Measurements from ENCODE around the gene VAPA.

The VAPA gene

DNA sequence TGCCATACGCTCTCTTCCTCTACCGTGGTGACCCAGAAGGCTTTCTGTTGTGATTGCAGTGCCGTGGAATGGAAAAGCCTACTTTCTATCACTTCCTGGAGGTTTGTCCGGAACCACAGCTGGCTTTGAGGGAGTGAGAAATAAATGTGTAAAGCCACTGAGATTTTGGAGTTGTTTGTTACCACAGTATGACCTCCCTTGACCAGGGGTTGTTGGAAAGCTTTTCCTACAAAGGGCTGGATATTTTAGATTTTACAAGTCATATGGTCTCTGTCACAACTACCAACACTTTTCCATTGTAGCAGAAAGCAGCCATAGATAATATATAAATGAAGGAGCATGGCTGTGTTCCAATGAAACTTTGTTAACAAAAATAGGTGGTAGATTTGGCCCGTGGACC, 70.3 kb downstream of the VAPA start:
- no peak for DNase-seq

DNA sequence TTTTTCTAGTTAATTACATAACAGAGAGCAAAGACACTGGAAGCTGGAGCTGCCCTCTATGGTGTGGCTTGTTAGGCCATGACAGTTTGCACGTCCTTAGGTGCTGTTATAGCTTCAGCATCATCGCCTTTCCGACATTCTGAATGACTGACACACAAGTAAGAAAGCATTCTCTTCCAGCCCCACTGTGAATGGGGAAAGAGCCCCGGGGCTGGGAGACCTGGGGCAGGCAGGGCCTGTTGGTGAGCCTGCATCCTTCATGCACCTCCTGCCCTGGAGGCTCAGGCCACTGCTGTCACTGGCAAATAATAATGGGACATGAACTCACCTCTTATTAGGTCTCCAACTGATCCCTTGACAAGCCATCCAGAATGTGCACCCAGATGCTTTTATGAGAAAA, 71.8 kb downstream of the VAPA start:
- no peak for DNase-seq

DNA sequence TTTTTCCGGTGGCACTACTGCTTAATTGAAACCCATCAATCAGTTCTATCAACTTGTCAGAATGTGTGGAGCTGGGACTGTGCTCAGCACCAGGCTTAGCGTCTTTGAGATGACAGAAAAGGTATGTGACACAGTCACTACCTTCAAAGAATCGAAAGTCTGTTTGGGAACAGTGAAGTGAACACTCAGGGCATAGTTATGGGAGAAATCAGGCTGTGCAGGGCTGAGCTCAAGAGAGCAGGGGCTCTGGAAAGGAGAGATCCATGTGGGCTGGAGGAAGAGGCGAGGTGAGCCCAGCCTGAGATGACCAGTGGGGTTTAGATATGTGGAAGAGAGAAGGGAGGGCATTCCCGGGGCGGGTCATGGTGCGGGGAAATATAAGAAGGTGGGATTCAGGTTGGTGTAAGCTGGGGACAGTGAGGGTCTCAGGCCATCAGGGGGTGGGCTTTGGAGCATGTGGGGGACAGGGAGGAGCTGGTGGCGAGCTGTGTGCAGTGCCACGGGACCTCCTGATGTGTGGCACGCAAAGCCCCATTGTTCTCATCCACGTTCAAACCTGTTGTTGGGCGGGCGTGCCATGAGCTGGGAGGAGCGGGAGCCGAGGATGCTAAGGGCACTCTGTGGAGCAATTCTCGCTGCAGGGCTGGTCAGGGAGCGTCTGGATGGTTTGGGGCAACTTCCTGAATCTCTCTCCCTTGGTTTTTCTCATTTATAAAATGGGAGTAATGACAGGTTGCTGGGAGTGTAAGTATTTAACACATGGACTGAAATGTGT, 72.5 kb downstream of the VAPA start:
- no peak for DNase-seq

DNA sequence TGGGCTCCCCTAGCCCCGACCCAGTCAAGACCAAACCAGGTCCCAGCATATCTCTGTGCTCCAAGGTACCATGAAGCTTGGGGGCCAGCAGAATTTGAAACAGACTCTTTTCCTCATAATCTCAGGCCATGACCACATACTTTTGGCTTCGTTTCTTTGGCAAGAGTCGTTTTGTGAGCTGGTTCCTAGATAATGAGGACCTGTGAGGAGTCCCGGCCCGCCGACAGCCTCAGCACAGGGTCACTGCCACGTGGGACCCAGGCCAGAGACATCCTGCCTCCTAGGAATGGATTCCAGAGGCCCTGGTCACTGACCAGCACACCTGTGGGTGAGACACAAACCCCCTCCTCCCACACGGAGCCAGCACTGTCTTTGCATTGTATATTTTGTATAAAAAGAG, 73.5 kb downstream of the VAPA start:
- no peak for DNase-seq

DNA sequence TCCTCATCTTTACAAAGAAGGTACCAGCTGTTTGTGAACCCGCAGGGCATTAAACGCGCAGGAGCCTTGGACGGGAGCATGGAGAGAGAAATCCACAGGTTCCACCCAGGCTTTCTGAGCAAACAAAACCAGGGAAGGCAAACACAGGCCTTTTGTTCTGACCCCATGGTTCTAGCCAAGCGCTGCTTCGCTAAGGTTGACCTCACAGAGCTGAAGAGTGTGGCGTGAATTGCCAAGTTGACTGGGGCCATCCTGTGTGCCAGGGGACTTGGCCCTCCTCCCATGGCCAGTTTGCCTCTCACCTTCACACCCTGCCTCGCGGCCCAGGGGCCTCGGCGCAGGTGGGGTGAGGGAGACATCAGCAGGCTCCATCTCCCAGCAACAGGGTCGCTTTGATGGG, 74.1 kb downstream of the VAPA start:
- no peak for DNase-seq

DNA sequence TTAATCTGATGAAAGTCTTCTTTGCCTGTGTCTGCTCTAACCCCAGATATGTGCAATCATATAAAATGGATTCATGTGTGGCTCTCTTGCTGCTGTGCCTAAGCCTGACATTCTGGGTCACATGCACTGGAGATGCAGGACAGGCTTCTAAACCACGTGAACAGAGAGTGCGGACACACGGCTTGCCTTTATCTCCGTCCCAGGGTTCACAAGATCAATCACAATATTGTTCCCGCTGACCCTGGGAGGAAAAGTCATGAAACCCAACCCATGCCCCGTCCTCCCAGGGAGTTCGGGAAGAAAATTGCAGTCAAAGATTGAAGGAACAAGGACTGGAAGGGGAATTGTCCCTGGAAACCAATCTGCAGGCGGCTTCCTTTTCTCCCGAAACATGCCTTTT, 74.8 kb downstream of the VAPA start:
- no peak for DNase-seq

DNA sequence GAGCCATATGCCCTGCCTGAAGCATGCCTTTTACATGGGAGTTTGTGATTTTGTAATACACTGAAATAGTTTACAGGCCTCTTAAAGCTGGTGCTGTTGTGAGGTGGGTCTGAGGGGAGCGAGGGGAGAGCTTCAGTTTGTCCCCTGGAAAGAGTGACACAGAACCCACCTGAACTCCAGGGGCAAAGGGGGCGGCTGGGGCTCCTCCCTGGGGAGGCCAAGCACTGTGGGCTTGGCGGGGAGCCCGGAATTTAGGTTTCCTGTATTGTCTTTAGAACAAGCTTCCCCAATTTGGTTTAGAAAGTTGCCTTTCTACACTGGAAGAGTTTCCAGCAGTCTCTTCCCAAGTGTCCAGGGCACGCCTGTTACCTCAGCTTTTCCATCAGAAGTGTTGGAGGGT, 75.7 kb downstream of the VAPA start:
- DNase-seq, result no peak

DNA sequence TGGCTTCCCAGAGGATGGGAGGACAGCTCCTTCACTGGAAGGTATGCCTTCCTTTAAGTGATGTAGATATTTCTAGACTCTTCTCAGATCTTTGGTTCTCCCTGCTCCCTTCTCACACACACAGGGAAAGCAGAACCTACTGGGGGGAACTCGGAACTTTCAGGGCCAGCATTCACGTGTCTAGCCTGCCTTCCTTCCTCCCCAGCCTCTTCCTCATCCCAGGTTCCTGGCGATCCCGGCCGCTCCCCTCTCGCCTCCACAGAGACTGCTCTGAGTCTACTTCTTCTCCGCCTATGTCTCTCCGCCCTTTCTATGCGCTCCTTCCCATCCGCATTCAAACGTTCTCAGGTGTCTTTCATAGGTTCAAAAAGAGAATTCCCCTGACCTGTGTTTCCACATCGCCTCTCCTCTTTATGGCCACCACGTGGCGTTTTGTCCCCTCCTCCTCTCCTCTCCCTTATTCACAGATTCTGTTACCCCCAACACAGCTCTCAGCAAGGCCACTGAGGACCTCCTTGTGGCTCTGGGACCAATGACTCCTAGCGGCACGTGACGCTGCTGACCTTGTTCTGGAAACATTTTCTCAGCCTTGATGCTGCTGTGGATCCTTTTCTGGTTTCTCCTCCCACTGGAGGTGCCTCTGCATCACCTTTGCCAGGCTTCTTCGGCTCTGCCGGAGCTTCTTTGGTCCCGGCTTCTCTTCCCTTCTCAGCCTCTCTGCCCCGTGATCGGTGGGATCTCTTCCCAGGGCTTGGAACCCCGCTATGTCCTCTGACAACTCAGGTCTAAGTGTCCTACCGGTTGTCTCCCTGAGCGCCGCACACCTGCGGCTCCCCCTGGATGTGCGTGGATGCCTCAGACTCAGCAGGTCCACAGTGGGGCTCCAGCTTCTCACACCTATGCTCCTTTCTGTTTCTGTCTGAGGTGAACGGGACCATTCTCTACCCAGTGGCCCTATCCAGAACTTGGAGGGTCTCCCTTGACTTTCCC, 77.5 kb downstream of the VAPA start:
- DNase-seq, result no peak

DNA sequence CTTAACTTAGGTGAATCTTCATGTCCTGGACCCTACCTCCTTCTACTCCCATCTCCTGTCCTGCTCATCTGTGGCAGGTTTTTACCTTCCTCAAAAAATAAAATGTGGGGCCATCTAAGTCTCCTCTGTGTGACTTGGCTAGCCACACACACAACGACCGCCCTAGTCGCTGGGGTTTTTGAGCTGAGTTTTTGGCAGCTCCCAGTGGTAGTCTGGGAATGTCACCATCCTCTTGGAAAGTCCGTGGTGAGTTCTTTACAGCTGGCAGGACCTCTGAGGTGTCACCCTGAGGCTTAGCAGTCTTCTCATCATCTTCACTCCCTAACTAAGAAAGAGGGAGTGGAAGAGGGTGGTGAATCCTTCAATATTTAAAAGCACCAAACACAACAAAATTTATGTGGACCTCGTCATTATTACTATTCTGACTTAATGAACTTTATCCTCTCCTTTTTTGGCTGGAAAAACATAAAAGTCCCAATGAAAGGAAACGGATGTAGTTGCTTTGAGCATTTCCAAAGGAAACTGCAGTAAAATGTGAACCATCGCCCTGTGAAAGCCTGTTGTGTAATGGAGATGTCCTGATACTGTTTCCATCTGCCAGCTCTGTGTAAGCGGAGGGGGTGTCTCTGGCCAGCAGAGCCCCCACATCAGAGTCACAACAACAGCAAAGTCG, 78.6 kb downstream of the VAPA start:
- no peak for DNase-seq

DNA sequence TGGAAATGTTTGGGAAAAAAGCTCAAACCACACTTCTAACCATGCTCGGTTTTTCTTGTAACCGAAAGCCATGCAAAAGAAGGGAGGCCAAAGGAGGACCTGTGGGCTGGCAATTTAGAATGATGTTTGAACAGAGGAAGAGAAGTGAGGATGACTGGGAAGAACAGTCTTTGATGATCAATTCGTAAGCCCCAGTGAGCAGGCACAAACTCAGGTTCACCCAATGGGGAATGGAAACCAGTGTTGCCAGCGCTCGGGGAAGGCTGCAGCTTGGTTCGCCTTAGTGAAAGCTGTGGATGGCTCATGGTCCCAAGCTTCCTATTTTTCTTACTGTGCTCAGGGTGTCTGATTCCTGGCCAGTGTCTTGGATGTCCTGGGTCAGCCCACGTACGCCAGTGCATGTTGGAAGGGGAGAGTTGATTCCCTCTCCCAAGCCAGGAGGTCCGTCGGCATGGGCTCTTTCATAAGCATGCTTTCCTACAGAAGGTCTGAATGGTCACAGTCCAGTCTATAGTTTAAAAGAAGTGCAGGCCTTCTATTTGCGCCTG, 79.2 kb downstream of the VAPA start:
- DNase-seq, result no peak

DNA sequence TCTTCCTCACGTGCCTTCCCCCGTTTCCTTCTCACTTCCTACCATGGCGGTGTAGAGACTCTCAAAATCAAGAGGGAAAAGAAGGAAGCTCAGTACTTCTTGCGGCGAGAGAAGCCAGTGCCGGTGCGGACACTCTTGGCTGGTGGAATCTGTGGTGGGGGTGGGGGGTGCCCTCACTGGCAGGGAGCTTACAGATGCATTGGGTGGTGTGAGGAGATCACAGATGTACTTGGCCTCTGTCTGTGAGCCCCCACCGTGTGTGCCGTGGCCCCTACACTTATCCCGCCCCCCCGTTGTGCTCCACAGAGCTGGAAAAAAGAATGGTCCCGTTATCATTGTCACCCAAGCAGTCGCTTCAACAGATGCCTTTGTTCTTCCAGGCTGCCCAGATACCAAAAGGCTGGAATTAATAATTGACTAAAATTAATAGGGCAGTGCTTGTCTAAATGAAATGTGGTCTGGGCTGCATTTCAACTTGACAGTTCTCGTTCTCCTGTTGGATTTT, 79.8 kb downstream of the VAPA start:
- DNase-seq, result no peak

DNA sequence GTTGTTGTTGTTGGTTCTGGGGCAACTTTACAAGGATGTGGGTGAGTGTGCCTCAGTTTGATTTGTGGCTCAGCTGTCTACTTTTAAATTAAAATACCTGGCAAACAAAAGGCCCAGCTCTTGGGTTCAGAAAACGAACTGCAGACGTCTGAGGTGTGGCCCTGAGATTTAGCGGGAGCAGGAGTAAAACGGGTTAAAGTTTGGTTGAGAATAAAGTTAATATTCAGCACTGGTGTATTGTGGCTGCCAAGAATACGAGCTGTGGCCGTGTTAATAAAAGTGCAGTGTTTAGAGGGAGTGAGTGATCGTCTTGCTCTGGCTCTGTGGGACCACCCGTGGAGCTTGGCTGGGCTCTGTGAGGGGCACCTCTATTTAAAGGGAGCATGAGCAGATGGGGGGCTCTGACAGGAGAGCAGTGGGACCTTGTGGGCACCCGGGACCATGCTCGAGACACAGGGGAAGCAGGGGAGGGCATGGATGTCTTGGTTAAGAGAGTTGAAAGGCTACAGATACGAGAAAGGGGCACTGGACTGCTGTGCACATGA, 80.3 kb downstream of the VAPA start:
- DNase-seq, result no peak

DNA sequence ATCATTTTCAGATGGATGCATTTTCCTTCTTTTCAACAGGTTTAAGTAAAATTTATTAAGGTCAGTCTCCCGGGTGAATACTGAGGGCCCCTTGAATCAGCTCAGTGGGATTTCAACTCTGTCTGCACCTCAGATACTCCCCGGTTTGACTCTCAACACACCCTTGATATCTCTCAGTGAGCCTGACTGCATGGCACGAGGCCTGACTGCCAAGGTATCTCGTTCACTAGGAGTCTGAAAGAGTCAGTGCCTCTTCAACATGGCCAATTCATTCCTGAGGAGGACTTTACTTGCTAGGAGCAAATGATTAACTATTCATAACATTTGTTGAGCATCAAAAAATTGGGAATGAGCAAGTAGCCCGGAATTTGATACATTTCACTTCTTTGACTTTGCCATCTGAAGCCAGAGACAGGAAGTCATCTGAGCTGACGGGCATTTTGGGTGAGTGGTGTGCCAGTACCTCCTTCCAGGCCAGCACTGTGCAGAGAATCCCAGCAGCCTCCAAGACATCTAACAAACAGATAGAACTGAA, 81.0 kb downstream of the VAPA start:
- DNase-seq, result no peak

DNA sequence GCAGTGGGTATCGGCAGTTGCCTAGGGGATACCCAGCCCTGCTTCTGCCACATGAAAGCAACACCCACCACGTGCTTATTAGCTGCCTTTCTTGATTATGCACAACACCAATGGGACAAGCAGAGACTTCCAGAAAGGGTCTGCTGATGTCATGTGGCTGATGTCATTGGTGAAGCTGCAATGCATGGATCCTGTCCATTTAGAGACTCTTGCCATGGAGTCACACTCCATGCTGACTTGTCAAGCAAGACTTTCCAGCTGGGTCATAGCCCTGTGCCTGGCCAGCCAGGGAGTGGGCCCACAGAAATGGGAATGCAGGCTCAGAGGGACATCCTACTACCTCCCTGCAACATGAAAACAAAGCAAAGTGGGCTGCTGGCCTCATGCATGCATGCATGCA, 81.8 kb downstream of the VAPA start:
- no peak for DNase-seq

DNA sequence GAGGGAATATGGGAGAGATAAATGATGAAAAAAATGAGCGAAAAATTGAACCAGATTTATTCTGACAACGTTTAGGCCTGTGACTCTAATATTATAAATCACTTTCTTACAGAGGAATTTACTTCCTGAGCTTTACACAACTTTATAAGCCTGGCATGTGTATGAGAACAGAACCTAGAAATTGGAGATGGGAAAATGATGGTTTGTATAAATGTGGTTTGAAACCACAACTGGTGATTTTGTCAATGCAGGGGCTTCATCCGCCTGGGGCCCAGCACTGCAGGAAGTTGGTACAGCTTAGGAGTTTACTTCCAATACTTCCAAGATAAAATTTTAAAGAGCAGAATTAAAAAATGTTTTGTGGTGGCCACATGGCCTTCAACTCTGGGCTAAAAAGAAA, 82.3 kb downstream of the VAPA start:
- DNase-seq, result no peak

DNA sequence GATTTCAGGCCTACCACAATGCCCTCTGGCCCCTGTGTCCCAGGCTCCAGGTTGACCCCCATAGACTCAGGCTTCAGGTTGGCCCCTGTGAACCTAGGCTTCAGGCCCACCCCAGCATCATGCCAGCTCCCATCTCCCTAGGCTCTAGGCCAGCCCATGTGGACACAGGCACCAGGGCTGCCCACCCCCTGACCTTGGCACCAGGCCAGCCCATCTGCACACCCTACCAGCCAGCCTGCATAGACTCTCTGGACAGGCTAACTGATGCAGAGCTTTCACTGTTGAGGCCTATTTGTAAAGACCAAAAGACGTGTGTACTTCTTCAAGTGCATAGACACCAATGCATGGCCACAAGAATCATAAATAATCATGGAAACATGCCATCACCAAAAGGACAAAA, 83.9 kb downstream of the VAPA start:
- DNase-seq, result no peak

DNA sequence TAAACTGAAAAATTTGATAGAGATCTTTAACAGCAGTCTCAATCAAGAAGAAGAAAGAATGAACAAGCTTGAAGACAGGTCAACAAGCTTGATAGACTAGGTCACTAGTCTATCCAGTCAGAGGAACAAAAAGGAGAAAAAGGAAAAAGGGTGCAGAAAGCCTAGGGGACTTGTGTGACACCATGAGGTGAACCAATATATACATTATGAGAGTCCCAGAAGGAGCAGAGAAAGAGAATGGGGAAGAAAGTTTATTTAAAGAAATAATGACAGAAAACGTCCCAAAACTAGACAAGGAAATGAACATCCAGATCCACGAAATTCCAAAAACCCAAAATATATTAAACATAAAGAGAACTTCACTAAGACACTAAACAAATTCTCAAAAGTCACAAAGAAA, 84.5 kb downstream of the VAPA start:
- DNase-seq, result no peak

DNA sequence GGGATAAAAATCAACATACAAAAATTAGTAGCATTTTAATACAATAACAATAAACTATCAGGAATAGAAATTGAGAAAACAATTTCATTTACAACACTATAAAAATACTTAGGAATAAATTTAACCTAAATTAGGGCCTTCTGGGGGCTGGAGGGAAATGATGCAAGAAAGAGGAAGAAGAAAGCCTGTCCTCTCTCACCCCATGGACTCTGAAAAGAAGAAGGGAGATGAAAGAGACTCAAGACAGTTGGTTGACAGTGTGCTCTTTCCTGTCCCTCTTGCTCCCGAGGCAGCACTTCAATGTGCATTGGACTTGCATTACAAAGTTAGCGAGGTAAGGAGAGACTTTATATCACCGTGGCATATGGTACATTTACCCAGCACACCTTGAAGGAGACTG, 88.5 kb downstream of the VAPA start:
- no peak for DNase-seq

DNA sequence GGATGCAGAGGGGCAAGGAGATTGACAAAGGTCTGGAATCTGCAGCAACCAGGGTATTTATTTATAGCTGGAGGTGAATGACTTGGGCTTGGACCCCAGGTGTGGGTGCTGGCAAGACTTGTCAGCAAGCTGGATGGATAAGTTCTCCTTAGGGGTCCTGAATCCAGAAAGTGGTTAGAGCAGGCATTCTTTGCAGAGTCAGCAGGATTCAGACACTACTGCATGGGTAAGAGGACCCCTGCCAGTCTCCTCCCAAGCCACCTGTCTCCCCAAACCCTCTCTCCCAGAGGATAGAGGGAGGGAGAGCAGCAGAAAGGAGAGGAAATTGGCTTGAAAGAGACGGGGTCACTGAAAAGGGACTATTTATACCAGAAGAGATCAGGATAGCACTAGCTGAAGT, 89.5 kb downstream of the VAPA start:
- no peak for DNase-seq

DNA sequence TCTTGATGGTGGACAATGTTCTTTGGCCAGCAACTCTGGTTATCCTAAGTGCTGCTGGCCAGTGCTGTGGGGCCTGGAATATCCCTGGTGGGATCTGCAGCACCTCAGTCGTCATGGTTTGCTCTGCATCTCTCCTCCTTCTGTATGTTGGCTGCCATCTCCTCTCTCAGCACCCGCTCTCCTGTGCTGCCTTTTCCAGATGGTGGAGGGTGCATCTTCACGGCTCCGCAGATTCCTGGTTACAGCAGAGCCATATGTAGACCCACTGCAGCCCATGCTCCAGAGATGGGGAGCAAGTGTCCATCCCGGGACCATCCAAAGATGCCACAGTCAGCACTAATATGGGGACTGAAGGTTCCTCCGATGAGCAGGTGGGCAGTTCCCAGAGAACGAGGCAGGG, 90.0 kb downstream of the VAPA start:
- DNase-seq, result no peak

DNA sequence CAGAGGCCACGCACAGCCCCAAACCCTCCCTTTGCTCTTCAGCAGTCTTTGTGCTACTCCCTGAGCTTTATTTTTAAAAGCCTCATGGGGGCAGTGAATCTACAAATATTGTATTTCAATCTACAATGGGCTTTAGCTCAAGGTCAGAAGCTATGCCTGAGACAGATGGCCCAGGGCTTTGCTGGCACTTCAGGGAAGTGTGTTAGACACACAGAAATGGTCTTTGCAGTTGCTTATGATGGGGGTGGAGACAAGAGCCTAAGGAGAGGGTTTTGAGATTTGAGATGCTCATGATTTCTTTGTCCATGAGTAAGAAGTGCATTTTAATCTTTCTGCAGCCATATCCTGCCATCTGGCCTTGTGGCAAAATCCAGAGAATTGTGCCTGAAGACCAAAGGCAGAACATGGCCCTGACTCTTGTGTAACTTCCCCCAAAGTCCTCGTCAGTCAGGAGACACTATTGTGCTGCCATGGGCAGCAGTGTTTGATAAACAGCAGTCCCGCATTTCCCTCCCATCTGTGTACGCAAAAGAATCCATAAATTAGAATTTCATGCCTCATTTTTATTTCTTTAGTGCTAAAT, 92.6 kb downstream of the VAPA start:
- DNase-seq, result no peak

DNA sequence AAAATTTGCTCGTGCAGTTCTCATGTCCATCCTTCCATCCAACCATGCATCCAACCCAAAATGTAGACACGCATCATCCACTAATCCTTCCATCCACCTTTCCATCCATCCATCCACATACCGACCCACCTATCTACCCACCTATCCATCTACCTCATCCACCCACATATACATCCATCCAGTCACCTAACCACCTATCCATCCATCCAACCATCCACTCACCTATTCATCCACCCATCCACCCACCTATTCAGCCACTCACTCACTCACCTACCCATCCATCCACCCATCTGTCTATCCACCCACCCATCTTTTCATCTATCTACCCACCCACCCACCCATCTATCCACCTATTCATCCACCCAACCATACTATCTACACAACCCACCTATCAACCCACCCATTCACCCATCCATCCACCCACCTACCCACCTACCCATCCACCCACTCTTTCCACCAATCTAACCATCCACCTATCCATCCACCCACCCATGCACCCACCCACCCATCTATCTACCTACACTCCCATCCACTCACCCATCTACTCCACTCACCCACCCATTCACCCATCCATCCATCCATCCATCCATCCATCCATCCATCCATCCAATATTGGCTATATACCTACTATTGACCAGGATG, 94.3 kb downstream of the VAPA start:
- DNase-seq, result no peak

Measured in bone marrow (tissue), 2 donors.